Ishikawa (cell line): ENCODE data around the gene AP1S1.

Source experiments
- CEBPB ChIP-seq: IDR thresholded peaks from 2 replicates; pipeline ENCODE4 v1.6.1; 2012
- CREB1 ChIP-seq: IDR thresholded peaks from 2 replicates; pipeline ENCODE4 v1.6.1; 2012; ENCODE audit warnings: low read depth
- EGR1 ChIP-seq: IDR thresholded peaks from 2 replicates; pipeline ENCODE4 v1.6.1; 2012
- EP300 ChIP-seq: IDR thresholded peaks from 2 replicates; pipeline ENCODE4 v1.6.1; 2012; ENCODE audit warnings: borderline replicate concordance
- FOXM1 ChIP-seq: IDR thresholded peaks from 2 replicates; pipeline ENCODE4 v1.6.1; 2012; ENCODE audit warnings: low read depth, borderline replicate concordance
- MAX ChIP-seq: IDR thresholded peaks from 2 replicates; pipeline ENCODE4 v1.6.1; 2012
- NFIC ChIP-seq: IDR thresholded peaks from 2 replicates; pipeline ENCODE4 v1.6.1; 2012
- RAD21 ChIP-seq: IDR thresholded peaks from 2 replicates; pipeline ENCODE4 v1.6.1; 2012; ENCODE audit warnings: low read depth
- REST ChIP-seq: IDR thresholded peaks from 2 replicates; pipeline ENCODE4 v1.6.1; 2012; ENCODE audit warnings: low read depth, mild to moderate bottlenecking
- TAF1 ChIP-seq: IDR thresholded peaks from 2 replicates; pipeline ENCODE4 v1.6.1; 2012; ENCODE audit warnings: low read depth, mild to moderate bottlenecking
- TCF12 ChIP-seq: IDR thresholded peaks from 2 replicates; pipeline ENCODE4 v1.6.1; 2012; ENCODE audit warnings: low read depth
- TEAD4 ChIP-seq: IDR thresholded peaks from 2 replicates; pipeline ENCODE4 v1.6.1; 2012
- USF1 ChIP-seq: IDR thresholded peaks from 2 replicates; pipeline ENCODE4 v1.6.1; 2012
- YY1 ChIP-seq: IDR thresholded peaks from 2 replicates; pipeline ENCODE4 v1.6.1; 2012; ENCODE audit warnings: low read depth
- ZBTB7A ChIP-seq: IDR thresholded peaks from 2 replicates; pipeline ENCODE4 v1.6.1; 2012; ENCODE audit warnings: low read depth

The AP1S1 gene

GRCh38 chr7:101133621-101134398, 20.5 kb upstream of the AP1S1 start:
- TF ChIP-seq TAF1 = no peak

- no peak for TF ChIP-seq TCF12
Measured at GRCh38 chr7:101134399-101134980, 19.8 kb upstream of the AP1S1 start.

- TF ChIP-seq MAX (no peak), RAD21 (no peak), REST (no peak), NFIC (no peak), EP300 (no peak), CEBPB (no peak), TEAD4 (no peak), TAF1 (no peak), EGR1 (no peak), TCF12 (no peak), USF1 (no peak), ZBTB7A (no peak), FOXM1 (no peak), YY1 (no peak), CREB1 (no peak)
Measured at GRCh38 chr7:101137651-101138212, 16.5 kb upstream of the AP1S1 start.

GRCh38 chr7:101138213-101138870, 15.9 kb upstream of the AP1S1 start:
- TF ChIP-seq REST = no peak
- TF ChIP-seq MAX = peak; percentile 83
- peak; percentile 77; the same call in 1 of the 2 replicates for TF ChIP-seq EP300
- TF ChIP-seq TEAD4 = peak; percentile 37; the same call in 1 of the 2 replicates
- 0 out of 2 replicates have a peak, but pooled peaks have one; percentile 31 for TF ChIP-seq FOXM1
- peak; percentile 66 for TF ChIP-seq CREB1
- 0 out of 2 replicates have a peak, but pooled peaks have one; percentile 18 for TF ChIP-seq NFIC
- peak; percentile 64 for TF ChIP-seq RAD21
- TF ChIP-seq USF1 = peak; percentile 92
- peak; percentile 100 for TF ChIP-seq ZBTB7A
- TF ChIP-seq CEBPB = no peak
- TF ChIP-seq EGR1 = no peak
- TF ChIP-seq YY1 = no peak
- no peak for TF ChIP-seq TAF1
- TF ChIP-seq TCF12 = peak; percentile 85

GRCh38 chr7:101140339-101140699, 14.0 kb upstream of the AP1S1 start:
- TF ChIP-seq RAD21 = no peak
- no peak for TF ChIP-seq NFIC
- TF ChIP-seq EP300 = no peak
- no peak for TF ChIP-seq TCF12
- TF ChIP-seq MAX = no peak
- no peak for TF ChIP-seq YY1
- TF ChIP-seq CREB1 = no peak
- no peak for TF ChIP-seq EGR1
- TF ChIP-seq CEBPB = no peak
- TF ChIP-seq ZBTB7A = no peak
- TF ChIP-seq REST = no peak
- no peak for TF ChIP-seq TEAD4
- no peak for TF ChIP-seq USF1
- TF ChIP-seq TAF1 = no peak
